Subcutaneous abdominal adipose tissue (tissue), 5 donors: ENCODE data around the gene SPEF2.

Experiments used
- H3K27ac ChIP-seq: one replicate; pipeline ENCODE4 v1.7.0; 2013; ENCODE audit warnings: low read depth, mild to moderate bottlenecking, inconsistent platforms, low read length, moderate library complexity
- H3K27me3 ChIP-seq, 5 donors: one replicate each; pipeline ENCODE4 v1.7.0; 2013; ENCODE audit warnings: low read length in 5 of 5, inconsistent platforms in 1 of 5; ENCODE audit not compliant: control insufficient read depth in 5 of 5, insufficient read depth in 4 of 5
- H3K36me3 ChIP-seq, 5 donors: one replicate each; pipeline ENCODE4 v1.7.0; 2013; ENCODE audit warnings: low read length in 5 of 5; ENCODE audit not compliant: control insufficient read depth in 5 of 5, insufficient read depth in 5 of 5
- H3K4me1 ChIP-seq, 5 donors: one replicate each; pipeline ENCODE4 v1.7.0; 2013; ENCODE audit warnings: low read length in 5 of 5, mild to moderate bottlenecking in 3 of 5, moderate library complexity in 1 of 5; ENCODE audit not compliant: control insufficient read depth in 5 of 5, insufficient read depth in 5 of 5
- H3K4me3 ChIP-seq, 5 donors: one replicate each; pipeline ENCODE4 v1.7.0; 2013; ENCODE audit warnings: low read length in 5 of 5, low read depth in 1 of 5
- H3K9ac ChIP-seq, 5 donors: one replicate each; pipeline ENCODE4 v1.7.0; 2013; ENCODE audit warnings: low read length in 5 of 5, mild to moderate bottlenecking in 4 of 5, moderate library complexity in 3 of 5
- H3K9me3 ChIP-seq, 5 donors: one replicate each; pipeline ENCODE4 v1.7.0; 2013; ENCODE audit warnings: low read length in 5 of 5; ENCODE audit not compliant: control insufficient read depth in 5 of 5
- donor health status: healthy.
- donor health status: healthy.
- donor health status: healthy.
- donor health status: healthy.
- donor health status: healthy.

SPEF2 gene

GRCh38 chr5:35771839-35772238, 154.2 kb downstream of the SPEF2 start:
- no peak overlapping the region for H3K27ac ChIP-seq
- H3K27me3 ChIP-seq, result no peaks in the 10 kb centered on the region
- H3K9me3 ChIP-seq, result no peaks in the 10 kb centered on the region
- no peak overlapping the region for H3K4me3 ChIP-seq
- no peaks in the 10 kb centered on the region for H3K36me3 ChIP-seq
- H3K9ac ChIP-seq, result no peak overlapping the region
- H3K4me1 ChIP-seq, result no peaks in the 10 kb centered on the region

- Histone ChIP-seq H3K9ac (no peak overlapping the region), H3K36me3 (no peaks in the 10 kb centered on the region)
These were observed 156.3 kb downstream of the SPEF2 start for GRCh38 chr5:35773967-35774366.

GRCh38 chr5:35776757-35777156, 159.1 kb downstream of the SPEF2 start:
- Histone ChIP-seq H3K9me3 (no peaks in the 10 kb centered on the region), H3K36me3 (no peaks in the 10 kb centered on the region), H3K4me3 (no peak overlapping the region), H3K27me3 (no peaks in the 10 kb centered on the region), H3K4me1 (peaks cover 0 to 10% (median 0%) of the 10 kb centered on the region in 5 donors), H3K27ac (no peak overlapping the region), H3K9ac (no peak overlapping the region)

More at GRCh38 chr5:35773967-35774366, 156.3 kb downstream of the SPEF2 start:
- Histone ChIP-seq H3K27me3 (no peaks in the 10 kb centered on the region), H3K4me3 (no peak overlapping the region), H3K4me1 (no peaks in the 10 kb centered on the region), H3K9me3 (no peaks in the 10 kb centered on the region), H3K27ac (no peak overlapping the region)

GRCh38 chr5:35777358-35778087, 159.9 kb downstream of the SPEF2 start:
- Histone ChIP-seq H3K9ac (no peak overlapping the region), H3K4me3 (no peak overlapping the region), H3K4me1 (peaks cover 0 to 14% (median 0%) of the 10 kb centered on the region in 5 donors), H3K27ac (no peak overlapping the region), H3K36me3 (no peaks in the 10 kb centered on the region), H3K9me3 (no peaks in the 10 kb centered on the region), H3K27me3 (no peaks in the 10 kb centered on the region)

GRCh38 chr5:35778259-35778769, 160.7 kb downstream of the SPEF2 start:
- H3K9me3 ChIP-seq, result no peaks in the 10 kb centered on the region
- peaks cover 0 to 14% (median 0%) of the 10 kb centered on the region in 5 donors for H3K4me1 ChIP-seq
- no peak overlapping the region for H3K27ac ChIP-seq
- no peaks in the 10 kb centered on the region for H3K27me3 ChIP-seq
- no peak overlapping the region for H3K4me3 ChIP-seq
- H3K9ac ChIP-seq, result no peak overlapping the region
- no peaks in the 10 kb centered on the region for H3K36me3 ChIP-seq

- H3K27ac ChIP-seq, result no peak overlapping the region
These were observed 162.6 kb downstream of the SPEF2 start for GRCh38 chr5:35780236-35780635.

GRCh38 chr5:35781181-35781790, 163.6 kb downstream of the SPEF2 start:
- no peaks in the 10 kb centered on the region for H3K9me3 ChIP-seq
- H3K27ac ChIP-seq, result no peak overlapping the region
- H3K27me3 ChIP-seq, result no peaks in the 10 kb centered on the region
- no peaks in the 10 kb centered on the region for H3K36me3 ChIP-seq
- H3K4me3 ChIP-seq, result no peak overlapping the region
- no peak overlapping the region for H3K9ac ChIP-seq
- H3K4me1 ChIP-seq, result peaks cover 0 to 14% (median 0%) of the 10 kb centered on the region in 5 donors

More at GRCh38 chr5:35780236-35780635, 162.6 kb downstream of the SPEF2 start:
- Histone ChIP-seq H3K9ac (no peak overlapping the region), H3K36me3 (no peaks in the 10 kb centered on the region), H3K4me3 (no peak overlapping the region), H3K27me3 (no peaks in the 10 kb centered on the region), H3K4me1 (peaks cover 0 to 14% (median 0%) of the 10 kb centered on the region in 5 donors), H3K9me3 (no peaks in the 10 kb centered on the region)

- Histone ChIP-seq H3K9me3 (no peaks in the 10 kb centered on the region), H3K36me3 (no peaks in the 10 kb centered on the region), H3K27ac (no peak overlapping the region)
These were observed 165.9 kb downstream of the SPEF2 start for GRCh38 chr5:35783551-35783950.

GRCh38 chr5:35785601-35786085, 168.0 kb downstream of the SPEF2 start:
- no peak overlapping the region for H3K4me3 ChIP-seq
- no peaks in the 10 kb centered on the region for H3K27me3 ChIP-seq
- H3K9me3 ChIP-seq, result no peaks in the 10 kb centered on the region
- peaks cover 0 to 33% (median 0%) of the 10 kb centered on the region in 5 donors for H3K4me1 ChIP-seq
- no peak overlapping the region for H3K9ac ChIP-seq
- H3K27ac ChIP-seq, result no peak overlapping the region
- no peaks in the 10 kb centered on the region for H3K36me3 ChIP-seq

More at GRCh38 chr5:35783551-35783950, 165.9 kb downstream of the SPEF2 start:
- peaks cover 0 to 20% (median 0%) of the 10 kb centered on the region in 5 donors for H3K4me1 ChIP-seq
- H3K4me3 ChIP-seq, result no peak overlapping the region
- H3K9ac ChIP-seq, result no peak overlapping the region
- H3K27me3 ChIP-seq, result no peaks in the 10 kb centered on the region

GRCh38 chr5:35788724-35789123, 171.1 kb downstream of the SPEF2 start:
- no peak overlapping the region for H3K4me3 ChIP-seq
- H3K4me1 ChIP-seq, result peaks cover 0 to 30% (median 0%) of the 10 kb centered on the region in 5 donors
- H3K9me3 ChIP-seq, result no peaks in the 10 kb centered on the region
- H3K27me3 ChIP-seq, result no peaks in the 10 kb centered on the region
- H3K9ac ChIP-seq, result no peak overlapping the region
- H3K27ac ChIP-seq, result peak overlapping the region; percentile 21
- H3K36me3 ChIP-seq, result no peaks in the 10 kb centered on the region
